ENCODE measurements around the gene KRTAP9-8.
"Not testable (repeated sequence)": the region's sequence is repeated elsewhere in the genome, so short reads cannot be mapped to it uniquely, and the experiment has no call there.

KRTAP9-8 gene, protein sequence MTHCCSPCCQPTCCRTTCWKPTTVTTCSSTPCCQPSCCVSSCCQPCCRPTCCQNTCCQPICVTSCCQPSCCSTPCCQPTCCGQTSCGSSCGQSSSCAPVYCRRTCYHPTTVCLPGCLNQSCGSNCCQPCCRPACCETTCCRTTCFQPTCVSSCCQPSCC

DNA sequence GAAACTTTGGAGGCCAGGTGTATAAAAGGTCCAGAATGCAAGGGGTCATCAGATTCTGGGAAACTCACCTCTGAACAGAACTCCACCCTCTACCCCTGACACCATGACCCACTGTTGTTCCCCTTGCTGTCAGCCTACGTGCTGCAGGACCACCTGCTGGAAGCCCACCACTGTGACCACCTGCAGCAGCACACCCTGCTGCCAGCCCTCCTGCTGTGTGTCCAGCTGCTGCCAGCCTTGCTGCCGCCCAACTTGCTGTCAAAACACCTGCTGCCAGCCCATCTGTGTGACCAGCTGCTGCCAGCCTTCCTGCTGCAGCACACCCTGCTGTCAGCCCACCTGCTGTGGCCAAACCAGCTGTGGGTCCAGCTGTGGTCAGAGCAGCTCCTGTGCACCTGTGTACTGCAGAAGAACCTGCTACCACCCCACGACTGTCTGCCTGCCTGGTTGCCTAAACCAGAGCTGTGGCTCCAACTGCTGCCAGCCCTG, at the start of gene KRTAP9-8:
Gene KRTAP9-8, plus strand, starts transcription at position 51 of the 489 bp plus-strand sequence. Its CDS starts 53 bp downstream, at position 104.
- DNase-seq = not testable (repeated sequence)

DNA sequence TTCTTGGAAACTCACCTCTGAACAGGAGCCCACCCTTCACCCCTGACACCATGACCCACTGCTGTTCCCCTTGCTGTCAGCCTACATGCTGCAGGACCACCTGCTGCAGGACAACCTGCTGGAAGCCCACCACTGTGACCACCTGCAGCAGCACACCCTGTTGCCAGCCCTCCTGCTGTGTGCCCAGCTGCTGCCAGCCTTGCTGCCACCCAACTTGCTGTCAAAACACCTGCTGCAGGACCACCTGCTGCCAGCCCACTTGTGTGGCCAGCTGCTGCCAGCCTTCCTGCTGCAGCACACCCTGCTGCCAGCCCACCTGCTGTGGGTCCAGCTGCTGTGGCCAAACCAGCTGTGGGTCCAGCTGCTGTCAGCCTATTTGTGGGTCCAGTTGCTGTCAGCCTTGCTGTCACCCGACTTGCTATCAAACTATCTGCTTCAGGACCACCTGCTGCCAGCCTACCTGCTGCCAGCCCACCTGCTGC, 47.9 kb upstream of the KRTAP9-8 start, which contains the start of gene KRTAP9-1:
Gene KRTAP9-1, plus strand, starts transcription at position 51 of the 482 bp plus-strand sequence. Its CDS starts 0 bp downstream, at position 51.
- DNase-seq = not testable (repeated sequence)

DNA sequence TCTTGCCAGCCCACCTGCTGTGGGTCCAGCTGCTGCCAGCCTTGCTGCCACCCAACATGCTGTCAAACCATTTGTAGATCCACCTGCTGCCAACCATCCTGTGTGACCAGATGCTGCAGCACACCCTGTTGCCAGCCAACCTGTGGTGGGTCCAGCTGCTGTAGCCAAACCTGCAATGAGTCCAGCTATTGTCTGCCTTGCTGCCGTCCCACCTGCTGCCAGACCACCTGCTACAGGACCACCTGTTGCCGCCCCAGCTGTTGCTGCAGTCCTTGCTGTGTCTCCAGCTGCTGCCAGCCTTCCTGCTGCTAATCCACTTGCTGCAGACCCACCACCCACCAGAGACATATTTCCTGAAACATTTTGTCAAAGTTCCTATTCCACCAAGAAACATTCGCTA, 47.5 kb upstream of the KRTAP9-8 start:
- no peak for DNase-seq

GRCh38 chr17:41196068-41196467, 41.7 kb upstream of the KRTAP9-8 start:
- DNase-seq = no peak

DNA sequence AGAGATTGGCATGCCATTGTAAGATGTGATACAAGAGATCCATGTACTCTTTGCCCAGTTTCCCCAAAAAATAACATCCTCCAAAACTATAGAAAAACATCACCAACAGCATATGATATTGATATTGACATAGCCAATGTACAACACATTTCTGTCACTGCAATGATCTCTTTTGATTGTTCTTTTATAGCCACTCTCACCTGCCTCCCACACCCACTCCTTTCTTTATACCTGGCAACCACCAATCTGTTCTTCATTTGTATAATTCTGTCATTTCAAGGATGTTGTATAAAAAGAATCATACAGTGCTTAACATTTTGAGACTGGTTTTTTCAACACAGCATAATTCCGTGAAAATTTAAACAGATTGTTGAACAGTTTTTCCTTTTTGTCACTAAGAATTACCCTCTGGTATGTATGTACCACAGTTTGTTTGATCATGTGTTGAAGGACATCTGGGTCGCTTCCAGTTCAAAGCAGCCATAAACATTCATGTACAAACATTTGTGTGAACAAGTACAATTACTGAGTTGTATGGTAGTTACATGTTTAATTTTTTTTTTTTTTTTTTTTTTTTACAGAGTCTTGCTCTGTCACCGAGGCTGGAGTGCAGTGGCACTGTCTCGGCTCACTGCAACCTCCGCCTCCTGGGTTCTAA, 38.2 kb upstream of the KRTAP9-8 start:
- no peak for DNase-seq

GRCh38 chr17:41211845-41212466, 25.8 kb upstream of the KRTAP9-8 start:
- DNase-seq = peak in 1 of 2 donors; percentile 5

DNA sequence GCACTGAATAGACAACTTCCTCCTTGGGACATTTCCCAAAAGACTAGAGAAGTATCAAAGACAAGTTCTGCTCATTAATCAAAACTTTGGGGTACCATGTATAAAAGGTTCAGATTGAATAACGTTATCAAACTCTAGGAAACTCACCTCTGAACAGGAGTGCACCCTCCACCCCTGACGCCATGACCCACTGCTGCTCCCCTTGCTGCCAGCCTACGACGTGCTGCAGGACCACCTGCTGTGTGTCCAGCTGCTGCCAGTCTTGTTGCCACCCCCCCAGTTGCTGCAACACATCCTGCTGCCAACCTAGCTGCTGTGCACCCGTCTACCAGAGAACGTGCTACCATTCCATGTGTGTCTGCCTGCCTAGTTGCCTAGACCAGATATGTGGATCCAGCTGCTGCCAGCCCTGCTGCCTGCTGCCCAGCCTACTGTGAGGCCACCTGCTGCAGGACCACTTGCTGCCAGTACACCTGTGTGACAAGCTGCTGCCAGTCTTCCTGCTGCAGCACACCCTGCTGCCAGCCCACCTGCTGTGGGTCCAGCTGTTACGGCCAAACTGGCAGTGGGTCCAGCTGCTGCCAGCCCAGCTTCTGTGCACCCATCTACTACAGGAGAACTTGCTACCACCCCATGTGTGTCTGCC, 25.2 kb upstream of the KRTAP9-8 start:
- DNase-seq = no peak

DNA sequence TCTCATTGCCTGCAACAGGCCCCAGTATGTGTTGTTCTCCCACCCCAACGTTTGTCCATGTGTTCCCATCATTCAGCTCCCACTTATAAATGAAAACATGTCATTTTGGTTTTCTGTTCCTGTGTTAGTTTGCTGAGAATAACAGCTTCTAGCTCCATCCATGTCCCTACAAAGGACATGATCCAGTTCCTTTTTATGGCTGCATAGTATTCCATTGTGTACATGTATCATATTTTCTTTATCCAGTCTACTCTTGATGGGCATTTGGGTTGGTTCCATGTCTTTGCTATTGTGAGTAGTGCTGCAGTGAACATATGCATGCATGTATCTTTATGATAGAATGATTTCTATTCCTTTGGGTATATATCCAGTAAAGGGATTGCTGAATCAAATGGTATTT, 22.1 kb upstream of the KRTAP9-8 start:
- no peak for DNase-seq

DNA sequence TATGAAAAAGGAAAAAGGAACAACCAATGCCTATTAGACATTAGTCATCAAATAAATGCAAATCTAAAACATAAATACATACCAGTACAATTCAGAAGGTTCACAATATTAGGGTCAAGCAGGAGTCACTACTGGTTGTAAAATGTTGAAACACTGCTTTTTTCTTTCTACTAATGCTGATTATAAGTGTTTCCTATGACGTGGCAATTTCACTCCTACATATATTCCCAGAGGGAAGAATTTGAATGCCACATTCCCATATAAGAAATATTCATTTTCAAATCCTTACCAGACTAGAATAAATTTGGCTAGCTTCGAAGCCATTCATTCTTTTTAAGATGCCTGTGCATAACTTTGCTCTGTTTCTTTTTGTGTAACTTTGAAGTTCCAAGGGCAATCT, 14.0 kb upstream of the KRTAP9-8 start:
- no peak for DNase-seq

DNA sequence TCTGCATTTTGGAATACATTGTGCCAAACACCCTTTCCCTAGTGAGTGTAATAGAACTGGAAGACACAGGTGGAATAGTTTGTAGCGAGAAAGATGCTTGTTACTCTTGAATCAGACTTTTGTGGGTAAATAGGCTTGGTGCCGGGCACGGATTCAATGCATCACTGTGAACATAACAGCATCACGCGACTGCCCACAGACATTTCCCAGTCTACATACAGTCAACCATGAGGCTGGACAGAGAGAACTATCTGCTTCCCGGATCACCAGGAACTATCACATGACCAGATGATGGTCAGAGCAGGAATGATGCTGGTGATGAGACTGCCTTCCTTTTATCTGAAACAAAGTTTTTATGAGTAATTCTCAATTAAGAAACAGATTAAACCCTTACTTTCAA, 11.7 kb upstream of the KRTAP9-8 start:
- DNase-seq = no peak

GRCh38 chr17:41226598-41227095, 11.2 kb upstream of the KRTAP9-8 start, which contains the start of gene KRTAP9-2:
Gene KRTAP9-2, plus strand, starts transcription at chr17:41226648. Its CDS starts 7 bp downstream, at chr17:41226655.
- DNase-seq = not testable (repeated sequence)

- DNase-seq = no peak
These were observed 7.7 kb upstream of the KRTAP9-8 start for GRCh38 chr17:41230094-41230493.

DNA sequence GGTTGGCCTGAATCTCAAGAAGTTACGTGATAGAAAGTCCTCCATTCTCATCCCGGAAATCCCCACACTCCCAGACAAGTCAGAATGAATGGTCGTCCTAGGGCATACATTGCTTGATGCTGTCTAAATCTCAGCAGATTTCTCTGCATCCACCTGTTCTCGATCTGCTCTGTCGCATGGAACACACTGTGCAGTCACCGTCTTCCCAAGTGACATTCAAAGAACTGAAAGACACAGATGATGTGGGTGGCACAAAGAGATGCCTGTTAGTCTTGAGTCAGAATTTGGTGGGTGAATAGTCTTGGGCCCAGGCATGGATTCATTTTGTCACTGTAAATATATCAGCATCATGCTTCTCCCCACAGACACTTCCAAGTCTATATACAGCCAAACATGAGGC, 6.1 kb upstream of the KRTAP9-8 start:
- DNase-seq = no peak

- not testable (repeated sequence) for DNase-seq
These were observed 5.2 kb upstream of the KRTAP9-8 start, which contains the start of gene KRTAP9-3 for GRCh38 chr17:41232399-41233105. Gene KRTAP9-3, plus strand, starts transcription at chr17:41232449. Its CDS starts 53 bp downstream, at chr17:41232502.

GRCh38 chr17:41237116-41237515, 683 bp upstream of the KRTAP9-8 start:
- not testable (repeated sequence) for DNase-seq

DNA sequence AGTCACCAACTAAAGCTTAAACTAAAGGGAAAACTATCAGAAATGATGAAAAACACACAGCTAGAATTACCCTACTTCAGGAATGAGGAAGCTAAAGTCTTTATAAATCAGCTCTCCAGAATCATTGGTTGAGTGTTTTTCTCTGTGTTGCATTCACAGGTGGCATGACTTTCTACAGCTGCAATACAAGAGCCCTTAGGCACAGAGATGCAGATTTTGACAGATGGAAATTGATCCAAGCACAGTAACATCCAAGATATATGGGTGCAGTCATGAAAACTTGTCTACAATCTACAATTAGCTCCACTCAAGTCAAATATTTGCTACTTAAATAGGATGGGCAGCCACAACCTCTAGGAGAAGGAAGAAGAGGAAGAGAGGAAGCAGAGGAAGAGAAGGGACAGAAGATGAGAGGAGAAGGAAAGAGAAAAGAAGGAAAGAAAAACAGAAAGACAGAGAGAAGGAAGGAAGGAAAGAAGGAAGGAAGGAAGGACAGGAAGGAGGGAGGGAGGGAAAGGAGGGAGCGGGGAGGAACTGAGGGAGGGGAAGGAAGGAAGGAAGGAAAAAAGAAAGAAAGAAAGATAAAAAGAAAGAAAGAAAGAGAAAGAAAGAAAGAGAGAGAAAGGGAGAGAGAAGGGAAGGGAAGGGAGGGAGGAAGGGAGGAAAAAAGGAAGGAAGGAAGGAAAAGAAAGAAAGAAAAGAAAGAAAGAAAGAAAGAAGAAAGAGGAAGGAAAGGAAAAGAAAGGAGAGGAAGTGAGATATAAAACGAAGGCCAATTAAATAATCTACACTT, 9.4 kb downstream of the KRTAP9-8 start:
- DNase-seq = not testable (repeated sequence)

GRCh38 chr17:41249637-41250240, 11.9 kb downstream of the KRTAP9-8 start, which contains the start of gene KRTAP9-4:
Gene KRTAP9-4, plus strand, starts transcription at chr17:41249687. Its CDS starts 34 bp downstream, at chr17:41249721.
- DNase-seq = not testable (repeated sequence)

- DNase-seq = no peak
These were observed 13.5 kb downstream of the KRTAP9-8 start for GRCh38 chr17:41251261-41251660.

GRCh38 chr17:41254861-41255260, 17.1 kb downstream of the KRTAP9-8 start:
- DNase-seq = no peak

Measured in inflammatory macrophage treated with lipopolysaccharide for 1 hour (primary cell).